Non-pigmented ciliary epithelial cell (primary cell): ENCODE results near the gene VPS45.
"Not testable (repeated sequence)": the region's sequence is repeated elsewhere in the genome, so short reads cannot be mapped to it uniquely, and the experiment has no call there.

Experiments
- DNase-seq: peaks from one replicate; pipeline ENCODE4 v3.0.0-alpha.2; 2010; ENCODE audit warnings: low read depth

Gene VPS45

GRCh38 chr1:150160964-150161621 lies 93.5 kb downstream of the VPS45 start:
- no peak for DNase-seq

GRCh38 chr1:150161747-150162581 lies 94.4 kb downstream of the VPS45 start:
- DNase-seq, result no peak

GRCh38 chr1:150162582-150162861 lies 94.9 kb downstream of the VPS45 start:
- DNase-seq, result no peak

- peak; percentile 99 for DNase-seq
Observed at GRCh38 chr1:150162862-150163706, 95.5 kb downstream of the VPS45 start.

GRCh38 chr1:150164224-150164623 lies 96.6 kb downstream of the VPS45 start:
- no peak for DNase-seq

GRCh38 chr1:150164779-150165178 lies 97.2 kb downstream of the VPS45 start:
- no peak for DNase-seq

- no peak for DNase-seq
Observed at GRCh38 chr1:150165622-150166612, 98.3 kb downstream of the VPS45 start.

- DNase-seq, result no peak
Observed at GRCh38 chr1:150168960-150169601, 101.5 kb downstream of the VPS45 start.

GRCh38 chr1:150171801-150172200 lies 104.2 kb downstream of the VPS45 start:
- DNase-seq, result no peak

- no peak for DNase-seq
Observed at GRCh38 chr1:150173141-150173585, 105.6 kb downstream of the VPS45 start.

GRCh38 chr1:150176593-150176992 lies 109.0 kb downstream of the VPS45 start:
- DNase-seq, result no peak

GRCh38 chr1:150178548-150178947 lies 111.0 kb downstream of the VPS45 start:
- DNase-seq, result no peak

- DNase-seq, result no peak
Observed at GRCh38 chr1:150179867-150180266, 112.3 kb downstream of the VPS45 start.

GRCh38 chr1:150180474-150180873 lies 112.9 kb downstream of the VPS45 start:
- no peak for DNase-seq

- no peak for DNase-seq
Observed at GRCh38 chr1:150182247-150182646, 114.7 kb downstream of the VPS45 start.

- no peak for DNase-seq
Observed at GRCh38 chr1:150183061-150183460, 115.5 kb downstream of the VPS45 start.

GRCh38 chr1:150185481-150185880 lies 117.9 kb downstream of the VPS45 start:
- no peak for DNase-seq

GRCh38 chr1:150186438-150186788 lies 118.8 kb downstream of the VPS45 start:
- not testable (repeated sequence) for DNase-seq

- DNase-seq, result no peak
Observed at GRCh38 chr1:150186789-150187559, 119.4 kb downstream of the VPS45 start.

- no peak for DNase-seq
Observed at GRCh38 chr1:150187560-150187931, 120.0 kb downstream of the VPS45 start.
